ENCODE results near the gene CPNE5. TPM values are rescaled to one million over a fixed set of nuclear protein-coding genes. Genes with fewer than 3 reads are reported as not detected.

CPNE5 gene
- total and polyA plus RNA-seq, 12 donors, result 0.26 to 3.5 (median 1.1) TPM; not detected in 1

DNA sequence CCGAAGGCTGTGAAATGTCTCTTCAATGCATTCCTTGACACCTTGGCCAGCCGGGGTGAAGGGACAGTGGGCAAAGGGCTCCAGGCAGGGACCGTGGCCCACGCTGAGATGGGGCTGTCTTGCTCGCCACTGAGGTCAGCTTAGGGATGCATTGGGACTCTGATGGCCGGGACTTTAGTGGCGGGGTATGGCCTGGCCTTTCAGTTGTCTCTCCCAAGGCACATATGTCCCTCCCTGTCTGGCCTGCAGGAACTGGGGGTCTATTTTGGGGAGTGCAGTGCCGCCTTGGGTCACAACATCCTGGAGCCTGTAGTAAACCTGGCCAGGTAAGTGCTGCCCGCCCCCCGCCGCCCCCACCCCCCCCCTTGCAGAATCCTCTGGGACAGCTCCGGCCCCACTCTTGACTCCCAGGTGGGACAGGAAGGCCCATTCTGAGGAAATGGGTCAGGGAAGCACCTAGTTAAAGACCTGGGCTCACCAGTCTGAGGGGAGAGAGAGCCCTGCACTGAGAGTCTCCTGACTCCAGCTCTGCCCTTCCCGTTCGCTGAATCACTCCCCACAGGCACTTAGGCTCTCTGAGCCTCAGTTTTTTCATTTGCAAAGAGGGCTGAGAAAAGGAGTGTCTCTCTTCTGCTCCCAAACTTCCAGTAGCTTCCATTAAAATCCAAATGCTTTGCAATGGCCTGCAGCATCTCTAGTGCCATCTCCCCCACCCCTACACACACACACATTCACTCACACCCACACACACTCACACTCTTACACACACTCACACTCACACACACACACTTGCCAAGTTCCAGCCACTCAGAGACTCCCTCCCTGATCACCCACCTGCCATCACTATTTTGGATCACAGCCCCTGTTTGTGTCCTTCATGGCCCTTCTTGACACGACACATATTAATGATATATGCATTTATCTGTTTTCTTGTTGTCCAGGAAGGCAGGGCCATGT, 108.5 kb downstream of the CPNE5 start:
- no peaks in the 10 kb centered on the region for H3K27me3 ChIP-seq
- WGBS, 4 donors, result 87 to 90% (median 88%) methylated on average over 10 to 15 of the region's 15 CpGs
- H3K36me3 ChIP-seq (replicated peaks in 1 of 2), result no peaks in the 10 kb centered on the region
- H3K4me1 ChIP-seq (replicated peaks in 1 of 2), result peaks cover 0 to 5% of the 10 kb centered on the region in 2 donors
- no peaks in the 10 kb centered on the region for H3K9me3 ChIP-seq (replicated peaks in 1 of 3)
- no peak overlapping the region for H3K4me3 ChIP-seq
- intact Hi-C loops (cut with DNase I), result no loop called here
- H3K27ac ChIP-seq, result no peak overlapping the region
- DNase-seq, result no peak
- TF ChIP-seq POLR2A (IDR thresholded peaks at IDR 0.05) (no peak), CTCF (IDR thresholded peaks at IDR 0.05) (no peak)

- TF ChIP-seq POLR2A (IDR thresholded peaks at IDR 0.05) (no peak), CTCF (IDR thresholded peaks at IDR 0.05) (no peak)
- Histone ChIP-seq H3K4me3 (no peak overlapping the region), H3K4me1 (replicated peaks in 1 of 2) (no peaks in the 10 kb centered on the region), H3K36me3 (replicated peaks in 1 of 2) (no peaks in the 10 kb centered on the region), H3K27ac (no peak overlapping the region), H3K27me3 (no peaks in the 10 kb centered on the region), H3K9me3 (replicated peaks in 1 of 3) (no peaks in the 10 kb centered on the region)
- 42 to 63% (median 54%) methylated on average over 3 of the region's 3 CpGs for WGBS, 4 donors
- DNase-seq, result no peak
- intact Hi-C loops (cut with DNase I), result loop anchor here (5.0 to 10.0 kb wide), 3 partner anchors 117 to 314 kb away; no protein-coding TSS in a partner anchor
These were observed 110.1 kb downstream of the CPNE5 start for GRCh38 chr6:36729161-36729524.

DNA sequence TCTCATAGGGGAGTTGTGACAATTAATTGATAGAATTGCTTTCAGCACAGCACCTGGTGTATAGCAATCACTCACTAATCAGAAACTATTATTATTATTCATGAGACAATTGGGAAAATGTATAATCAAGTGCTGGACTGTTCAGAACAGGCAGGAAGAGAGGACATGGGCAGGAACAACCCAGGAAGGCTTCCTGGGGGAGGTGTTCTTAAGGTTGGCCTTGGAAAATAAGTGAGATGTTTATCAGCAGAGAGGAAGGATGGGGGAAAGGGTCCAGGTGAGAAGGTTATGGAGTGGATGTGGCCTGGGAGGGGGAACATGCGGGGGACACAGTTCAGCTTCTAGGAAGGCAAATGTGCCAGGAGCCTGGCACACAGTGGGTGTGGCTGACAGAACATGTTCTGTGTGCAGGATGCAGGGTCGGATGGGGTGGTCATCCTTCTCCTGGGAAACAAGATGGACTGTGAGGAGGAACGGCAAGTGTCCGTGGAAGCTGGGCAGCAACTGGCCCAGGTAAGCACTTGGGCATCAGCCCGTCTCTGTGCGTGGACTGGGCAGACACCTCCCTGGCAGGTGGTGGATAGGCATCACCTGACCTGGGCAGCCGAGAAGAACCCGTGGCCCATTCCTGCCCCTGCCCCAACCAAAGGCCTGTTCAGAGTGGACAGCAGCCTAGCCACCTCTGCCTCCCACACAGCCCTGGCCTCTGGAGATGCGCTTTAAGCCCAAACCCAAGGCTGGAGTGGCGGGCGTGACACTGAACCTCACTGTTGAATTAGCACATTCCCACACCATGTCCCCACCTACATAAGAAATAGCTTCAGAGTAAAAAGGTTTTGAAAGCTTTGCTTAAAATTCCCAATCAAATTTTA, 110.7 kb downstream of the CPNE5 start:
- WGBS, 4 donors, result 77 to 82% (median 80%) methylated on average over 8 to 11 of the region's 11 CpGs
- no peaks in the 10 kb centered on the region for H3K9me3 ChIP-seq (replicated peaks in 1 of 3)
- H3K27me3 ChIP-seq, result no peaks in the 10 kb centered on the region
- peak overlapping the region in 1 of 5 donors; percentile 29 for H3K27ac ChIP-seq
- no peak overlapping the region for H3K4me3 ChIP-seq
- DNase-seq, result no peak
- intact Hi-C loops (cut with DNase I), result loop anchor here (5.0 to 10.0 kb wide), 3 partner anchors 116 to 314 kb away; no protein-coding TSS in a partner anchor
- no peaks in the 10 kb centered on the region for H3K36me3 ChIP-seq (replicated peaks in 1 of 2)
- TF ChIP-seq POLR2A (IDR thresholded peaks at IDR 0.05), result no peak
- TF ChIP-seq CTCF (IDR thresholded peaks at IDR 0.05), result no peak
- no peaks in the 10 kb centered on the region for H3K4me1 ChIP-seq (replicated peaks in 1 of 2)

- no peak for TF ChIP-seq CTCF (IDR thresholded peaks at IDR 0.05)
- 89 to 90% (median 90%) methylated on average over 6 to 7 of the region's 7 CpGs; no CpG with 5 or more reads in 1 of the 4 donors for WGBS, 4 donors
- no peaks in the 10 kb centered on the region for H3K36me3 ChIP-seq (replicated peaks in 1 of 2)
- DNase-seq, result no peak
- intact Hi-C loops (cut with DNase I), result loop anchor here (5.0 to 10.0 kb wide), 3 partner anchors 115 to 313 kb away; no protein-coding TSS in a partner anchor
- no peak overlapping the region for H3K27ac ChIP-seq
- H3K27me3 ChIP-seq, result no peaks in the 10 kb centered on the region
- no peaks in the 10 kb centered on the region for H3K4me1 ChIP-seq (replicated peaks in 1 of 2)
- H3K9me3 ChIP-seq (replicated peaks in 1 of 3), result no peaks in the 10 kb centered on the region
- no peak overlapping the region for H3K4me3 ChIP-seq
These were observed 111.7 kb downstream of the CPNE5 start for GRCh38 chr6:36727505-36728021.

All from adrenal gland (tissue), 12 donors.